ENCODE results near the gene NETO2. TPM values are rescaled to one million over a fixed set of nuclear protein-coding genes. Genes with fewer than 3 reads are reported as not detected.
"Not testable (repeated sequence)": the region's sequence is repeated elsewhere in the genome, so short reads cannot be mapped to it uniquely, and the experiment has no call there.

Gene NETO2
- total RNA-seq, 6 donors from 2014 or later, result 1.0 to 13.7 (median 7.2) TPM

DNA sequence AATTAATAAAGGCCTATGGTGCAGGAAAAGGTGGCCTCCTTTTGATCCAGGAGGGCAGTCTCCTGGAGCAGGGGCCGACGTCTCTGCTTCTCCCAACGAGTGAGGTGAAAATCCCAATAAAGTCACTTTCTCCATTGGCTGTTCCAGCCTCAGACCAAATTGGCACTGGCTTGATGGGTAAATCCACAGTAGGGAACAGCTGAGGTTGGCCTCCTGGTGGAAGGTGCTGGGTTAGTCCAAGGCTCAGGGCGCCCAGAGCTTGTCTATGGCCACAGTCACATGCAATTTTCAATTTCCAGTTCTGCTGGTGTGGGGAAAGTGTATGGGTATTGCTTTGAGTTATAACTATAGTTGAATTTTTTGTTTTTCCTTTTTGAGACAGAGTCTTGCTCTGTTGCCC lies 79.0 kb downstream of the NETO2 start:
- 96% methylated on average over 4 of the region's 4 CpGs for WGBS, 2 donors
- Histone ChIP-seq H3K27me3 (no peaks in the 10 kb centered on the region), H3K27ac (no peak overlapping the region), H3K4me3 (no peak overlapping the region), H3K9me3 (no peaks in the 10 kb centered on the region), H3K4me1 (no peaks in the 10 kb centered on the region), H3K36me3 (no peaks in the 10 kb centered on the region)
- TF ChIP-seq, protein P1, sequence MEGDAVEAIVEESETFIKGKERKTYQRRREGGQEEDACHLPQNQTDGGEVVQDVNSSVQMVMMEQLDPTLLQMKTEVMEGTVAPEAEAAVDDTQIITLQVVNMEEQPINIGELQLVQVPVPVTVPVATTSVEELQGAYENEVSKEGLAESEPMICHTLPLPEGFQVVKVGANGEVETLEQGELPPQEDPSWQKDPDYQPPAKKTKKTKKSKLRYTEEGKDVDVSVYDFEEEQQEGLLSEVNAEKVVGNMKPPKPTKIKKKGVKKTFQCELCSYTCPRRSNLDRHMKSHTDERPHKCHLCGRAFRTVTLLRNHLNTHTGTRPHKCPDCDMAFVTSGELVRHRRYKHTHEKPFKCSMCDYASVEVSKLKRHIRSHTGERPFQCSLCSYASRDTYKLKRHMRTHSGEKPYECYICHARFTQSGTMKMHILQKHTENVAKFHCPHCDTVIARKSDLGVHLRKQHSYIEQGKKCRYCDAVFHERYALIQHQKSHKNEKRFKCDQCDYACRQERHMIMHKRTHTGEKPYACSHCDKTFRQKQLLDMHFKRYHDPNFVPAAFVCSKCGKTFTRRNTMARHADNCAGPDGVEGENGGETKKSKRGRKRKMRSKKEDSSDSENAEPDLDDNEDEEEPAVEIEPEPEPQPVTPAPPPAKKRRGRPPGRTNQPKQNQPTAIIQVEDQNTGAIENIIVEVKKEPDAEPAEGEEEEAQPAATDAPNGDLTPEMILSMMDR (IDR thresholded peaks at IDR 0.05), result no peak
- no peak for TF ChIP-seq EP300 (IDR thresholded peaks at IDR 0.05)
- no peak for TF ChIP-seq POLR2A (IDR thresholded peaks at IDR 0.05)
- no peak for TF ChIP-seq POLR2AphosphoS5 (IDR thresholded peaks at IDR 0.05)
- DNase-seq, result no peak
- ATAC-seq (ENCODE audit: low FRiP score in 2 of 2), result no peak

DNA sequence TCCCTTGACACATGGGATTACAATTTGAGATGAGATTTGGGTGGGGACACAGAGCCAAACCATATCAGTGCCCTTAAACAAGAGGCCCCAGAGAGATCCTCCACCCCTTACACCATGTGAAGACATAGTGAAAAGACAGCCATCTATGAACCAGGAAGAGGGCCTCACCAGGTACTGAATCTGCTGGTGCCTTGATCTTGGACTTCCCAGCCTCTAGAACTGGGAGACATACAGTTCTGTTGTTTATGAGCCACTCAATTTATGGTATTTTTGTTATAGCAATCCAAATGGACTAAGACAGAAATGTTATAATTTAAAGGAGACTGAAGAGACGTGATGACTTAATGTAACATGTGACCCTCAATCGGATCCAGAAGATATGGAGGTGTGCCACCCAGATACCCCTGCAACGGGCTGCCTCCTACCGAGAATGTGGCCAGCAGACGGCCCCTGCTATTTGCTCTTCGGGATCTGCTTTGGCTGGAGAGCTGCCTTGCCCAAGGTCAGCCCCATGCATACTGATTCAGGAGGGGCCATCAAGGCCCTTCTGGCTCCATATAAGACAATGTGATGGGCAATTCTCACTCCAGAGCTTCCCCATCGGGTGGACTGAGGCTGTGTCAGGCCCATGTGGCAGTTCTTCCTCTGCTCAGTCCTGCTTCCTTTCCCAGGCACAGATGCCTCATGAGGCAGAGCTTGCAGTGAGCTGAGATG lies 80.6 kb downstream of the NETO2 start:
- no peak overlapping the region for H3K4me3 ChIP-seq
- TF ChIP-seq POLR2A (IDR thresholded peaks at IDR 0.05) (no peak), POLR2AphosphoS5 (IDR thresholded peaks at IDR 0.05) (no peak), EP300 (IDR thresholded peaks at IDR 0.05) (no peak)
- TF ChIP-seq, protein P1 (IDR thresholded peaks at IDR 0.05), result no peak
- 92 to 98% methylated on average over 7 of the region's 7 CpGs for WGBS, 2 donors
- DNase-seq (no peak), ATAC-seq (ENCODE audit: low FRiP score in 2 of 2) (no peak)
- H3K27ac ChIP-seq, result no peak overlapping the region
- H3K36me3 ChIP-seq, result no peaks in the 10 kb centered on the region
- H3K27me3 ChIP-seq, result no peaks in the 10 kb centered on the region
- H3K4me1 ChIP-seq, result no peaks in the 10 kb centered on the region
- H3K9me3 ChIP-seq, result no peaks in the 10 kb centered on the region

DNA sequence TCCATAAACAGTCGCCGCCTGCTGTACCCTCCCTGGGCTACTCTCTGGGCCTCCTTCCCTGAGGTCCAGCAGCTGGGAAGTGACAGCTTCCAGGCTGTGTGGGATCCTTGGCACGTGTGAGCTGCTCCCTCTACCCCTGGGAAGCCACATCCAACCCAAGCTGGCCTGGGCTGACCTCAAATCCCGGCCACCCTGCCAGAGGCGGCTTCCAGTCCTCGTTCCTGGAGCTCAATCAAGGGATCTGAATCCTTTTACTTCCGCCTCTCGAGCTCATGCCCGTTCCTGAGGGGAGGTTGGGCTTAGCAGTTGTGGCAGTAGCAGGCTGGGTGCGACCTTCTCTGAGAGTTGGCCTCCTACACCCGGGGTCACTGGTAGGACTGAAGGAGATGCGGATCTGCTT lies 82.5 kb downstream of the NETO2 start:
- H3K36me3 ChIP-seq, result no peaks in the 10 kb centered on the region
- ATAC-seq (ENCODE audit: low FRiP score in 2 of 2), result no peak
- H3K9me3 ChIP-seq, result no peaks in the 10 kb centered on the region
- TF ChIP-seq POLR2AphosphoS5 (IDR thresholded peaks at IDR 0.05), result no peak
- no peak for TF ChIP-seq POLR2A (IDR thresholded peaks at IDR 0.05)
- TF ChIP-seq, protein P1 (IDR thresholded peaks at IDR 0.05), result no peak
- TF ChIP-seq EP300 (IDR thresholded peaks at IDR 0.05), result no peak
- 73 to 88% methylated on average over 11 to 12 of the region's 12 CpGs for WGBS, 2 donors
- H3K27ac ChIP-seq, result no peak overlapping the region
- no peak overlapping the region for H3K4me3 ChIP-seq
- no peaks in the 10 kb centered on the region for H3K4me1 ChIP-seq
- H3K27me3 ChIP-seq, result no peaks in the 10 kb centered on the region
- DNase-seq, result no peak

DNA sequence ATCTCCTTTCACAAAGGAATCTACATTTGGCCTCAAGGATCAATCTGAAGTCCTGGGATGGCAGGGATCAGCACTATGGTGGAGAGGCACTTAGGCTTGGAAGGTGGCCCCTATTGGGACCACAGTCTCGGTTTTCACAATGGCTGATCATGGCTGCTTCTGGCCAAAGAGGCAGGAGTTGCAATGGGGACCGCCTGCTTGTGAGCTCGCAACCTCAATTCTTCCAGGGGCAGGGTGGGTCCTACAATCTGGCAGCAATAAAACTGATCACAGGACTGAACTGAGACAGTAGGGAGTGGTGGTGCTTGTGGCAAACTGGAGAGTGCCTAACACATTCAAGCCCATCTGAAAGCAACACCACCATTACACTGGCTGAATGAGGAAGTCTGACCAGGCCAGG lies 83.1 kb downstream of the NETO2 start:
- TF ChIP-seq, protein P1 (IDR thresholded peaks at IDR 0.05), result no peak
- no peak for TF ChIP-seq POLR2AphosphoS5 (IDR thresholded peaks at IDR 0.05)
- no peak for TF ChIP-seq EP300 (IDR thresholded peaks at IDR 0.05)
- TF ChIP-seq POLR2A (IDR thresholded peaks at IDR 0.05), result no peak

DNA sequence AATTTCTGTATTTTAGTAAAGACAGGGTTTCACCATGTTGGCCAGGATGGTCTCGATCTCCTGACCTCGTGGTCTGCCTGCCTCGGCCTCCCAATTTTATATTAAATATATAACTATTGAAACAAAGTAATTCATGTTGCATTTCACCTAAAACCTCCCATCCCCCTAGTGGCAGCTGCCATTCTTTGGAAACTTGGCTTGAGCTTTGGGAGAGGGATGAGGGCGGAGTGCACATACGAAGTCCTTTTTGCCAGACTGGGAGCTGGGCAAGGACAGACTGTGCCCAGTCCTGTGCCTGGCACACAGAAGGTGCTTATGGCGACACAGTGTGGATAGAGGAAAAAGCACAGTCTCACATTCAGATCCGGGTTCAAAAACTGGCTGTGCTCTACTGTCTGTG lies 83.8 kb downstream of the NETO2 start:
- no peak overlapping the region for H3K27ac ChIP-seq
- no peak for TF ChIP-seq EP300 (IDR thresholded peaks at IDR 0.05)
- TF ChIP-seq, protein P1 (IDR thresholded peaks at IDR 0.05), result no peak
- TF ChIP-seq POLR2AphosphoS5 (IDR thresholded peaks at IDR 0.05), result no peak
- TF ChIP-seq POLR2A (IDR thresholded peaks at IDR 0.05), result no peak
- H3K27me3 ChIP-seq, result no peaks in the 10 kb centered on the region
- 94 to 95% methylated on average over 7 of the region's 7 CpGs for WGBS, 2 donors
- no peak overlapping the region for H3K4me3 ChIP-seq
- H3K9me3 ChIP-seq, result no peaks in the 10 kb centered on the region
- no peaks in the 10 kb centered on the region for H3K4me1 ChIP-seq
- ATAC-seq (ENCODE audit: low FRiP score in 2 of 2) (no peak), DNase-seq (no peak)
- H3K36me3 ChIP-seq, result no peaks in the 10 kb centered on the region

More for the DNA sequence above, 83.1 kb downstream of the NETO2 start:
- WGBS, 2 donors, result 92 to 100% methylated on average over 3 of the region's 3 CpGs
- DNase-seq (no peak), ATAC-seq (ENCODE audit: low FRiP score in 2 of 2) (no peak)
- Histone ChIP-seq H3K4me3 (no peak overlapping the region), H3K27me3 (no peaks in the 10 kb centered on the region), H3K27ac (no peak overlapping the region), H3K4me1 (no peaks in the 10 kb centered on the region), H3K9me3 (no peaks in the 10 kb centered on the region), H3K36me3 (no peaks in the 10 kb centered on the region)

DNA sequence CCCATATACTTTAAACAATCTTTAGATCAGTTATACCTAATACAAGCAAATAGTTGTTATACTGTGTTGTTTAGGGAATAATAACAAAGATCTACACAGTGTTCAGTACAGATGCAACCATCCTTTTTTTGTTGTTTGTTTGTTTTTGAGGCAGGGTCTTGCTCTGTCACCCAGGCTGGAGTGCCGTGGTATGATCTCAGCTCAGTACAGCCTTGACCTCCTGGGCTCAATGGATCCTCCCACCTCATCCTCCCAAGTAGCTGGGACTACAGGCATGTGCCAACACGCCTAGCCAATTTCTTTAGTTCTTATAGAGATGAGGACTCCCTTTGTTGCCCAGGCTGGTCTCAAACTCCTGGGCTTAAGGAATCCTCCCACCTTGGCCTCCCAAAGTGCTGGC lies 84.6 kb downstream of the NETO2 start:
- not testable (repeated sequence) for H3K4me1 ChIP-seq; DNase-seq; H3K27me3 ChIP-seq; H3K9me3 ChIP-seq; H3K27ac ChIP-seq; ATAC-seq (ENCODE audit: low FRiP score in 2 of 2); H3K36me3 ChIP-seq; H3K4me3 ChIP-seq
- WGBS, 2 donors, result 67 to 74% methylated on average over 2 of the region's 2 CpGs

Data from upper lobe of left lung (tissue), 6 donors.